Gastrocnemius medialis (tissue), 4 donors: ENCODE results near the gene RAB38.

Experiments
- POLR2A ChIP-seq, 2 donors: fragments of 450-650 bp; IDR thresholded peaks; one replicate each; pipeline ENCODE4 v1.6.1; 2017; ENCODE audit warnings: antibody characterized with exemption in 2 of 2, mild to moderate bottlenecking in 2 of 2, moderate library complexity in 2 of 2
- TF ChIP-seq, protein P1 (sequence below), 5 experiments: fragments of 450-650 bp in 3 of 5; fragments of 200-600 bp in 2 of 5; sonication (generic) in 2 of 5; IDR thresholded peaks in 4 of 5; conservative IDR thresholded peaks in 1 of 5; 1 replicate in 4 of 5; 2 replicates in 1 of 5; pipeline ENCODE4 v1.5.1; 2016 to 2019; ENCODE audit warnings: antibody characterized with exemption in 5 of 5, mild to moderate bottlenecking in 3 of 5, moderate library complexity in 3 of 5

DNA sequence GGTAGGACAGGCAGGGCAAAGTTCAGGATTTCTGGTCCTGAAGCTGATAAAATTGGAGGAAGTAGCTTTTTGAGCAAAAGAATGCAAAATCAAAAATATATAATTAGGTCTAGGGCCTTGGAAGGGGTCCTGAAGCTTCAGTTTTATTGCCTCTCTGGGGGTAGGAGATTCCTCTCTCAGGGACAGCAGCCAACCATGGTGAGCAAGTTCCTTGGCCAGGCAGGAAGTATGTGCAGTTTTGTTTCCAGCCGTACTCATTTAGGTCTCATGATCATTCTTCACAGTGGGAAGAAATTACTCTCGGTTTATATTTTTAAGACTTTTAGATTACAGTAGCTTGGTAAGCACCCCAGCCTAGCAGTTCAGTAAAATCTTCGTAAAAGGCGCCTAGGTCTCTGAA lies 2.9 kb upstream of the RAB38 start:
- no peak for TF ChIP-seq POLR2A (IDR thresholded peaks at IDR 0.05)
- TF ChIP-seq, protein P1, sequence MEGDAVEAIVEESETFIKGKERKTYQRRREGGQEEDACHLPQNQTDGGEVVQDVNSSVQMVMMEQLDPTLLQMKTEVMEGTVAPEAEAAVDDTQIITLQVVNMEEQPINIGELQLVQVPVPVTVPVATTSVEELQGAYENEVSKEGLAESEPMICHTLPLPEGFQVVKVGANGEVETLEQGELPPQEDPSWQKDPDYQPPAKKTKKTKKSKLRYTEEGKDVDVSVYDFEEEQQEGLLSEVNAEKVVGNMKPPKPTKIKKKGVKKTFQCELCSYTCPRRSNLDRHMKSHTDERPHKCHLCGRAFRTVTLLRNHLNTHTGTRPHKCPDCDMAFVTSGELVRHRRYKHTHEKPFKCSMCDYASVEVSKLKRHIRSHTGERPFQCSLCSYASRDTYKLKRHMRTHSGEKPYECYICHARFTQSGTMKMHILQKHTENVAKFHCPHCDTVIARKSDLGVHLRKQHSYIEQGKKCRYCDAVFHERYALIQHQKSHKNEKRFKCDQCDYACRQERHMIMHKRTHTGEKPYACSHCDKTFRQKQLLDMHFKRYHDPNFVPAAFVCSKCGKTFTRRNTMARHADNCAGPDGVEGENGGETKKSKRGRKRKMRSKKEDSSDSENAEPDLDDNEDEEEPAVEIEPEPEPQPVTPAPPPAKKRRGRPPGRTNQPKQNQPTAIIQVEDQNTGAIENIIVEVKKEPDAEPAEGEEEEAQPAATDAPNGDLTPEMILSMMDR (IDR thresholded peaks at IDR 0.05 in 4 of 5, conservative IDR thresholded peaks at IDR 0.05 in 1 of 5) = no peak
